Memory B cell (primary cell): ENCODE measurements around the gene TMEM151A.

ENCODE experiments used
- ATAC-seq: fragments of 150-1000 bp; cut with Tn5 transposase; 2 replicates; pipeline ENCODE4 v1.10.0; 2021; ENCODE audit warnings: low read depth, mild to moderate bottlenecking, moderate library complexity
- DNase-seq, 2 donors: peaks; one replicate each; pipeline ENCODE4 v3.0.0; 2022; ENCODE audit warnings: low spot score in 2 of 2
- H3K27ac Mint-ChIP-seq: one replicate; pipeline ENCODE4 v1.8.0; 2022; ENCODE audit warnings: mild to moderate bottlenecking, moderate library complexity, mixed read lengths
- H3K27me3 Mint-ChIP-seq: one replicate; pipeline ENCODE4 v1.8.0; 2022; ENCODE audit warnings: mixed read lengths
- H3K36me3 Mint-ChIP-seq: one replicate; pipeline ENCODE4 v1.8.0; 2022; ENCODE audit warnings: mild to moderate bottlenecking, mixed read lengths
- H3K4me1 Mint-ChIP-seq: one replicate; pipeline ENCODE4 v1.8.0; 2022; ENCODE audit warnings: mixed read lengths
- H3K4me3 Mint-ChIP-seq: one replicate; pipeline ENCODE4 v1.8.0; 2022; ENCODE audit warnings: mild to moderate bottlenecking, moderate library complexity, mixed read lengths
- H3K9me3 Mint-ChIP-seq: one replicate; pipeline ENCODE4 v1.8.0; 2022; ENCODE audit warnings: mixed read lengths

Gene TMEM151A

GRCh38 chr11:66284526-66285078 is 7.1 kb upstream of the TMEM151A start:
- peaks cover 8% of the 10 kb centered on the region for H3K27me3 Mint-ChIP-seq
- H3K9me3 Mint-ChIP-seq = no peaks in the 10 kb centered on the region
- ATAC-seq (no peak), DNase-seq (no peak)
- no peak overlapping the region for H3K4me3 Mint-ChIP-seq
- peak overlapping the region; percentile 41 for H3K27ac Mint-ChIP-seq
- H3K36me3 Mint-ChIP-seq = peaks cover under 1% of the 10 kb centered on the region
- H3K4me1 Mint-ChIP-seq = peaks cover 32% of the 10 kb centered on the region

- ATAC-seq = no peak
- H3K4me3 Mint-ChIP-seq = no peak overlapping the region
- H3K27me3 Mint-ChIP-seq = peaks cover 6% of the 10 kb centered on the region
- no peak for DNase-seq
- no peak overlapping the region for H3K27ac Mint-ChIP-seq
- H3K9me3 Mint-ChIP-seq = no peaks in the 10 kb centered on the region
- H3K36me3 Mint-ChIP-seq = no peaks in the 10 kb centered on the region
- peaks cover 37% of the 10 kb centered on the region for H3K4me1 Mint-ChIP-seq
Measured at GRCh38 chr11:66285250-66285947, 6.3 kb upstream of the TMEM151A start.

GRCh38 chr11:66286699-66287098 is 5.0 kb upstream of the TMEM151A start:
- Mint-ChIP-seq H3K9me3 (no peaks in the 10 kb centered on the region), H3K4me1 (peaks cover 31% of the 10 kb centered on the region), H3K4me3 (peak overlapping the region; percentile 5), H3K36me3 (no peaks in the 10 kb centered on the region), H3K27ac (no peak overlapping the region), H3K27me3 (peaks cover 2% of the 10 kb centered on the region)
- DNase-seq = no peak
- no peak for ATAC-seq

- peaks cover 28% of the 10 kb centered on the region for H3K4me1 Mint-ChIP-seq
- H3K9me3 Mint-ChIP-seq = no peaks in the 10 kb centered on the region
- peak overlapping the region; percentile 92 for H3K4me3 Mint-ChIP-seq
- peaks cover 2% of the 10 kb centered on the region for H3K27me3 Mint-ChIP-seq
- no peak overlapping the region for H3K27ac Mint-ChIP-seq
- no peaks in the 10 kb centered on the region for H3K36me3 Mint-ChIP-seq
- ATAC-seq = no peak
- no peak for DNase-seq
Measured at GRCh38 chr11:66287211-66287888, 4.3 kb upstream of the TMEM151A start.

- H3K4me1 Mint-ChIP-seq = peaks cover 30% of the 10 kb centered on the region
- H3K4me3 Mint-ChIP-seq = peak overlapping the region; percentile 92
- H3K27ac Mint-ChIP-seq = peak overlapping the region; percentile 84
- DNase-seq = no peak
- H3K36me3 Mint-ChIP-seq = no peaks in the 10 kb centered on the region
- no peak for ATAC-seq
- no peaks in the 10 kb centered on the region for H3K9me3 Mint-ChIP-seq
- H3K27me3 Mint-ChIP-seq = peaks cover 7% of the 10 kb centered on the region
Measured at GRCh38 chr11:66287889-66288670, 3.6 kb upstream of the TMEM151A start.

GRCh38 chr11:66288671-66289547 is 2.8 kb upstream of the TMEM151A start, which contains the start of gene YIF1A:
Gene YIF1A, minus strand, starts transcription at chr11:66289143. Its CDS starts 158 bp downstream, at chr11:66288985.
- Mint-ChIP-seq H3K27me3 (peaks cover 12% of the 10 kb centered on the region), H3K27ac (peak within 1 kb of the TSS; percentile 84), H3K36me3 (no peaks in the 10 kb centered on the region), H3K4me3 (peak within 1 kb of the TSS; percentile 92), H3K4me1 (peaks cover 30% of the 10 kb centered on the region), H3K9me3 (no peaks in the 10 kb centered on the region)
- peak; percentile 90 to 97 for DNase-seq
- peak; percentile 88 for ATAC-seq

- peaks cover 28% of the 10 kb centered on the region for H3K4me1 Mint-ChIP-seq
- no peaks in the 10 kb centered on the region for H3K9me3 Mint-ChIP-seq
- H3K27me3 Mint-ChIP-seq = peaks cover 14% of the 10 kb centered on the region
- no peak for DNase-seq
- H3K36me3 Mint-ChIP-seq = no peaks in the 10 kb centered on the region
- ATAC-seq = peak; percentile 29
- peak overlapping the region; percentile 84 for H3K27ac Mint-ChIP-seq
- peak overlapping the region; percentile 92 for H3K4me3 Mint-ChIP-seq
Measured at GRCh38 chr11:66289548-66290329, 2.0 kb upstream of the TMEM151A start.

GRCh38 chr11:66290330-66290621 is 1.4 kb upstream of the TMEM151A start:
- peaks cover 14% of the 10 kb centered on the region for H3K27me3 Mint-ChIP-seq

GRCh38 chr11:66291303-66291705 is 390 bp upstream of the TMEM151A start:
- ATAC-seq (no peak), DNase-seq (no peak)
- H3K9me3 Mint-ChIP-seq = no peaks in the 10 kb centered on the region
- peaks cover 17% of the 10 kb centered on the region for H3K27me3 Mint-ChIP-seq
- no peak overlapping the region for H3K27ac Mint-ChIP-seq
- peak overlapping the region; percentile 60 for H3K4me3 Mint-ChIP-seq
- no peaks in the 10 kb centered on the region for H3K36me3 Mint-ChIP-seq
- peaks cover 26% of the 10 kb centered on the region for H3K4me1 Mint-ChIP-seq

More at GRCh38 chr11:66290330-66290621, 1.4 kb upstream of the TMEM151A start:
- Mint-ChIP-seq H3K4me3 (peak overlapping the region; percentile 92), H3K36me3 (no peaks in the 10 kb centered on the region), H3K27ac (peak overlapping the region; percentile 41), H3K9me3 (no peaks in the 10 kb centered on the region), H3K4me1 (peaks cover 28% of the 10 kb centered on the region)
- no peak for ATAC-seq
- no peak for DNase-seq

- no peak overlapping the region for H3K27ac Mint-ChIP-seq
- peak overlapping the region; percentile 51 for H3K4me3 Mint-ChIP-seq
- no peaks in the 10 kb centered on the region for H3K36me3 Mint-ChIP-seq
- H3K4me1 Mint-ChIP-seq = peaks cover 23% of the 10 kb centered on the region
- H3K9me3 Mint-ChIP-seq = no peaks in the 10 kb centered on the region
- no peak for DNase-seq
- no peak for ATAC-seq
- peaks cover 18% of the 10 kb centered on the region for H3K27me3 Mint-ChIP-seq
Measured at GRCh38 chr11:66292543-66293332, 1.0 kb downstream of the TMEM151A start.

GRCh38 chr11:66293352-66293751 is 1.7 kb downstream of the TMEM151A start:
- ATAC-seq (no peak), DNase-seq (no peak)
- no peak overlapping the region for H3K27ac Mint-ChIP-seq
- peaks cover 18% of the 10 kb centered on the region for H3K27me3 Mint-ChIP-seq
- peak overlapping the region; percentile 1 for H3K4me3 Mint-ChIP-seq
- H3K4me1 Mint-ChIP-seq = peaks cover 22% of the 10 kb centered on the region
- no peaks in the 10 kb centered on the region for H3K36me3 Mint-ChIP-seq
- H3K9me3 Mint-ChIP-seq = no peaks in the 10 kb centered on the region
